Lung (tissue), 12 donors: ENCODE measurements around the gene OR5H2. TPM values are rescaled to one million over a fixed set of nuclear protein-coding genes. Genes with fewer than 3 reads are reported as not detected.

Experiments used
- ATAC-seq: fragments of 200-7000 bp; cut with Tn5 transposase; one replicate; pipeline ENCODE4 v1.9.1; 2020; ENCODE audit warnings: moderate number of reproducible peaks; ENCODE audit not compliant: insufficient read depth, low FRiP score
- DNase-seq, 3 donors: peaks; one replicate each; pipeline ENCODE4 v3.0.0-alpha.2; 2013 to 2017
- H3K27ac ChIP-seq, 2 donors: one replicate each; pipeline ENCODE4 v1.5.1; 2013; ENCODE audit warnings: mild to moderate bottlenecking in 2 of 2, moderate library complexity in 2 of 2, control low read depth in 1 of 2, inconsistent platforms in 1 of 2, low read depth in 1 of 2, low read length in 1 of 2
- H3K27me3 ChIP-seq, 3 donors: one replicate each; pipeline ENCODE4 v1.5.1; 2013; ENCODE audit warnings: low read length in 2 of 3; ENCODE audit not compliant: control insufficient read depth in 3 of 3, insufficient read depth in 3 of 3
- H3K36me3 ChIP-seq, 4 donors: one replicate each; pipeline ENCODE4 v1.5.1; 2013; ENCODE audit warnings: low read length in 4 of 4, mild to moderate bottlenecking in 1 of 4, moderate library complexity in 1 of 4; ENCODE audit not compliant: control insufficient read depth in 4 of 4, insufficient read depth in 4 of 4
- H3K4me1 ChIP-seq, 5 donors: one replicate each; pipeline ENCODE4 v1.5.1; 2013; ENCODE audit warnings: low read length in 5 of 5, mild to moderate bottlenecking in 2 of 5, moderate library complexity in 1 of 5; ENCODE audit not compliant: control insufficient read depth in 5 of 5, insufficient read depth in 5 of 5
- H3K4me3 ChIP-seq: one replicate; pipeline ENCODE4 v1.5.1; 2013; ENCODE audit warnings: mild to moderate bottlenecking, control low read depth, moderate library complexity
- H3K9ac ChIP-seq, 2 donors: one replicate each; pipeline ENCODE4 v1.5.1; 2013; ENCODE audit warnings: low read length in 2 of 2, control low read depth in 1 of 2; ENCODE audit not compliant: insufficient read depth in 1 of 2
- H3K9me3 ChIP-seq, 4 donors: one replicate each; pipeline ENCODE4 v1.5.1; 2013; ENCODE audit warnings: low read length in 3 of 4, mild to moderate bottlenecking in 1 of 4, moderate library complexity in 1 of 4; ENCODE audit not compliant: control insufficient read depth in 4 of 4, insufficient read depth in 3 of 4
- CTCF ChIP-seq: IDR thresholded peaks from 2 replicates; pipeline ENCODE4 v1.5.1; 2012; ENCODE audit warnings: mild to moderate bottlenecking; ENCODE audit errors: control extremely low read depth, extremely low read depth
- WGBS, 2 donors: extraction: QIAGEN DNeasy Blood & Tissue Kit; methylation state at CpG; one replicate each; pipeline ENCODE4 v1.1.7; 2013; 5-methylcytosine and 5-hydroxymethylcytosine counted together
- polyA plus RNA-seq, 2 donors: library from polyadenylated mRNA; stranded (reverse); fragments of 200-250 nt; gene quantifications; one replicate each; pipeline ENCODE4 v1.2.1, GENCODE V29; 2013
- total RNA-seq, 2 donors: library from RNA; depleted of rRNA in 1 of 2; stranded (reverse); fragments of >200 nt in 1 of 2; gene quantifications; one replicate each; pipeline ENCODE4 v1.2.1, GENCODE V29; 2014 to 2021
- donor health status: control.
- donor health status: control.
- donor health status: Bipolar disorder and iron deficiency.
- donor health status: healthy.
- donor health status: DM: yes; HTN: yes; CAD: no.

Gene OR5H2
- total and polyA plus RNA-seq, 4 donors = not detected

DNA sequence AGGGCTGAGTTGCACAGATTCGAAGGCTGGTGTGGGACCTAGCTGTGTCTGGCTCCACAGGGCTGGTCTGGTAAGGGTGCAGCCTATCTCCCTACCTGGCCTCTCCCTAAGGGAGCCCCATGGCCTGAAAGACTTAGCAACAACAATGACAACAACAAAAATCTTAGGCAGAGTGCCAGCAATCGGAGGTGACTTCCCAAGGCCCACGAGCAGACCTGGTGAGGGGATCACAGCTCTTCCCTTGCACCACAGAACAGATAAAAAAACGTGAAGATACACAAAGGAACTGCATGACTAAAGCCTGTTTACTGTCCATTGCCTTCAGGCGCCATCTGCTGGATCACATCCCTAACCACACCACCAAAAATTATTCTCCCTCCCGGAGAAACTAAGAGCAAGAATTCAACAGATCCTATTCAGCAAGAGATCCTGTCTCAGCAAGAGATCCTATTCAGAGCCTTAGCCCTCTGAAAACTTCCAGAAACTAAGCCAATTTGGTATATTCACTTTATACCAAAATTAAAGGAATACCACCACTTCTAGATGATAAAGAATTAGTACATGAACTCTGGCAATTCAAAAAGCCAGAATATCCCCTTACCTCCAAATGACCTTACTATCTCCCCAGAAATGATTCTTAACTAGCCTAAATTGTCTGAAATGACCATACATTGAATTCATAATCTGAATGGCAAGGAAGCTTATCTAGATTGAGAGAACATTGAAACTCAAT lies 47.3 kb downstream of the OR5H2 start:
- DNase-seq = peak; percentile 57 to 72 (median 66)

DNA sequence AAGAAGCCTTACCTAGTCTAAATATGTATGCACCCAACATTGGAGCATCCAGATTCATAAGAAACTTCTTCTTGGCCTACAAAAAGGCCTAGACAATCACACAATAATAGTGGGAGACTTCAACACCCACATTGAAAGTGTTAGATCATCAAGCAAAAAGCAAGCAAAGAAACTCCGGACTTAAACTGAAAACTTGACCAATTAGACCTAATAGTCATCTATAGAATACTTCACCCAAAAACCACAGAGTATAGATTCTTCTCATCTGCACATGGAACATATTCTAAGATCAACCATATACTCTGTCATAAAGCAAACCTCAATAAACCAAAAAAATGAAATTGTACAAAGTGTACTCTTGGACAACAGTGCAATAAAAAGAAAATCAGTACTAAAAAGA lies 49.0 kb downstream of the OR5H2 start:
- DNase-seq (no peak), ATAC-seq (no peak)
- Histone ChIP-seq H3K4me1 (no peaks in the 10 kb centered on the region), H3K27me3 (peaks cover 0 to 2% (median 0%) of the 10 kb centered on the region in 3 donors), H3K4me3 (no peak overlapping the region), H3K36me3 (no peaks in the 10 kb centered on the region), H3K27ac (no peak overlapping the region), H3K9me3 (no peaks in the 10 kb centered on the region), H3K9ac (no peak overlapping the region)
- no peak for TF ChIP-seq CTCF
- WGBS, 2 donors = 85 to 89% methylated on average over 1 of the region's 1 CpG

More for the DNA sequence above, 47.3 kb downstream of the OR5H2 start:
- Histone ChIP-seq H3K36me3 (no peaks in the 10 kb centered on the region), H3K9me3 (no peaks in the 10 kb centered on the region), H3K27me3 (peaks cover 0 to 2% (median 0%) of the 10 kb centered on the region in 3 donors), H3K4me1 (peaks cover 0 to 4% (median 0%) of the 10 kb centered on the region in 5 donors), H3K9ac (no peak overlapping the region), H3K4me3 (no peak overlapping the region), H3K27ac (no peak overlapping the region)
- TF ChIP-seq CTCF = peak; percentile 49
- 8 to 11% methylated on average over 6 of the region's 6 CpGs for WGBS, 2 donors
- peak; percentile 72 for ATAC-seq

Other genes starting within 250 kb of the OR5H2 start
- under 1 TPM in 1 of 2 donors, not detected in 1; 0.09 TPM for gene GABRR3, start 247.2 kb upstream of the OR5H2 start, total RNA-seq
- not detected for gene GABRR3, start 247.2 kb upstream of the OR5H2 start, polyA plus RNA-seq
- not detected for gene OR5AC2, start 195.3 kb upstream of the OR5H2 start, total RNA-seq
- gene OR5AC2, start 195.3 kb upstream of the OR5H2 start, polyA plus RNA-seq = not detected
- gene OR5H1, start 151.8 kb upstream of the OR5H2 start, total RNA-seq = not detected
- not detected for gene OR5H1, start 151.8 kb upstream of the OR5H2 start, polyA plus RNA-seq
- gene OR5H14, start 135.0 kb upstream of the OR5H2 start, total RNA-seq = not detected
- not detected for gene OR5H14, start 135.0 kb upstream of the OR5H2 start, polyA plus RNA-seq
- gene OR5H15, start 115.8 kb upstream of the OR5H2 start, total RNA-seq = not detected
- gene OR5H15, start 115.8 kb upstream of the OR5H2 start, polyA plus RNA-seq = not detected
- not detected for gene OR5H6, start 18.3 kb upstream of the OR5H2 start, total RNA-seq
- gene OR5H6, start 18.3 kb upstream of the OR5H2 start, polyA plus RNA-seq = not detected
- gene OR5K4, start 71.3 kb downstream of the OR5H2 start, total RNA-seq = not detected
- not detected for gene OR5K4, start 71.3 kb downstream of the OR5H2 start, polyA plus RNA-seq
- gene OR5K3, start 108.2 kb downstream of the OR5H2 start, total RNA-seq = not detected
- not detected for gene OR5K3, start 108.2 kb downstream of the OR5H2 start, polyA plus RNA-seq
- gene OR5K1, start 180.7 kb downstream of the OR5H2 start, total RNA-seq = not detected
- gene OR5K1, start 180.7 kb downstream of the OR5H2 start, polyA plus RNA-seq = not detected
- not detected for gene OR5K2, start 215.2 kb downstream of the OR5H2 start, total RNA-seq
- not detected for gene OR5K2, start 215.2 kb downstream of the OR5H2 start, polyA plus RNA-seq
- gene CLDND1, start 240.4 kb downstream of the OR5H2 start, total RNA-seq = 100 to 1,000 TPM in 1 of 2 donors, 10 to 100 TPM in 1; 74.5 to 135 TPM
- gene CLDND1, start 240.4 kb downstream of the OR5H2 start, polyA plus RNA-seq = 10 to 100 TPM; 52.6 to 66.2 TPM
- 1 to 10 TPM in 1 of 2 donors, under 1 TPM in 1; 0.31 to 1.2 TPM for gene GPR15, start 249.5 kb downstream of the OR5H2 start, total RNA-seq
- under 1 TPM; 0.12 to 0.39 TPM for gene GPR15, start 249.5 kb downstream of the OR5H2 start, polyA plus RNA-seq